ENCODE results near the gene PNPLA8. TPM values are rescaled to one million over a fixed set of nuclear protein-coding genes. Genes with fewer than 3 reads are reported as not detected.

The PNPLA8 gene
- total RNA-seq, 1 experiment from 2014 or later = 6.9 TPM

GRCh38 chr7:108480311-108480710 is 45.6 kb downstream of the PNPLA8 start:
- intact Hi-C loops (cut with micrococcal nuclease; ENCODE audit: unreplicated experiment) = no loop called here
- no peaks in the 10 kb centered on the region for H3K36me3 Mint-ChIP-seq (ENCODE audit: insufficient read depth, unreplicated experiment)
- no peak overlapping the region for H3K4me3 Mint-ChIP-seq (ENCODE audit: low read depth, unreplicated experiment)
- BruUV-seq (replicated peaks) = no TSS peak
- no peaks in the 10 kb centered on the region for H3K9me3 Mint-ChIP-seq (ENCODE audit: low read depth, unreplicated experiment)
- no peak for DNase-seq
- TF ChIP-seq CTCF (IDR thresholded peaks at IDR 0.05; ENCODE audit: unreplicated experiment) = no peak
- H3K4me1 Mint-ChIP-seq (ENCODE audit: low read depth, unreplicated experiment) = no peaks in the 10 kb centered on the region
- no peaks in the 10 kb centered on the region for H3K27me3 Mint-ChIP-seq (ENCODE audit: unreplicated experiment)
- CTCF ChIA-PET = no interaction called here
- H3K27ac Mint-ChIP-seq (ENCODE audit: unreplicated experiment) = no peak overlapping the region

GRCh38 chr7:108479751-108480150 is 46.2 kb downstream of the PNPLA8 start:
- no peak for TF ChIP-seq CTCF (IDR thresholded peaks at IDR 0.05; ENCODE audit: unreplicated experiment)
- intact Hi-C loops (cut with micrococcal nuclease; ENCODE audit: unreplicated experiment) = no loop called here
- Mint-ChIP-seq H3K9me3 (ENCODE audit: low read depth, unreplicated experiment) (no peaks in the 10 kb centered on the region), H3K4me1 (ENCODE audit: low read depth, unreplicated experiment) (no peaks in the 10 kb centered on the region), H3K27me3 (ENCODE audit: unreplicated experiment) (no peaks in the 10 kb centered on the region), H3K4me3 (ENCODE audit: low read depth, unreplicated experiment) (no peak overlapping the region), H3K36me3 (ENCODE audit: insufficient read depth, unreplicated experiment) (no peaks in the 10 kb centered on the region), H3K27ac (ENCODE audit: unreplicated experiment) (no peak overlapping the region)
- BruUV-seq (replicated peaks) = no TSS peak
- no peak for DNase-seq
- CTCF ChIA-PET = no interaction called here

GRCh38 chr7:108479118-108479517 is 46.8 kb downstream of the PNPLA8 start:
- Mint-ChIP-seq H3K27ac (ENCODE audit: unreplicated experiment) (no peak overlapping the region), H3K27me3 (ENCODE audit: unreplicated experiment) (no peaks in the 10 kb centered on the region), H3K36me3 (ENCODE audit: insufficient read depth, unreplicated experiment) (no peaks in the 10 kb centered on the region), H3K4me1 (ENCODE audit: low read depth, unreplicated experiment) (no peaks in the 10 kb centered on the region), H3K4me3 (ENCODE audit: low read depth, unreplicated experiment) (no peak overlapping the region), H3K9me3 (ENCODE audit: low read depth, unreplicated experiment) (no peaks in the 10 kb centered on the region)
- CTCF ChIA-PET = no interaction called here
- intact Hi-C loops (cut with micrococcal nuclease; ENCODE audit: unreplicated experiment) = no loop called here
- no peak for TF ChIP-seq CTCF (IDR thresholded peaks at IDR 0.05; ENCODE audit: unreplicated experiment)
- no TSS peak for BruUV-seq (replicated peaks)
- no peak for DNase-seq

- no peak for DNase-seq
- Mint-ChIP-seq H3K27me3 (ENCODE audit: unreplicated experiment) (no peaks in the 10 kb centered on the region), H3K9me3 (ENCODE audit: low read depth, unreplicated experiment) (no peaks in the 10 kb centered on the region), H3K4me1 (ENCODE audit: low read depth, unreplicated experiment) (no peaks in the 10 kb centered on the region), H3K27ac (ENCODE audit: unreplicated experiment) (no peak overlapping the region), H3K4me3 (ENCODE audit: low read depth, unreplicated experiment) (no peak overlapping the region), H3K36me3 (ENCODE audit: insufficient read depth, unreplicated experiment) (no peaks in the 10 kb centered on the region)
- BruUV-seq (replicated peaks) = no TSS peak
- intact Hi-C loops (cut with micrococcal nuclease; ENCODE audit: unreplicated experiment) = no loop called here
- CTCF ChIA-PET = interaction anchor here (0.5 kb wide), 1 partner anchor 232 kb away, joined by 3 read pairs; no protein-coding TSS in a partner anchor
- TF ChIP-seq CTCF (IDR thresholded peaks at IDR 0.05; ENCODE audit: unreplicated experiment) = no peak
Observed at GRCh38 chr7:108468246-108468645, 57.7 kb downstream of the PNPLA8 start.

Measured in Calu3 (cell line).